HG02885 (cell line): ENCODE measurements around the gene CSPG5.

ENCODE experiments used
- ATAC-seq: cut with Tn5 transposase; IDR thresholded peaks from one replicate; pipeline ENCODE4 v1.9.1; 2021; ENCODE audit warnings: mild to moderate bottlenecking; ENCODE audit not compliant: unreplicated experiment, poor library complexity

Gene CSPG5

DNA sequence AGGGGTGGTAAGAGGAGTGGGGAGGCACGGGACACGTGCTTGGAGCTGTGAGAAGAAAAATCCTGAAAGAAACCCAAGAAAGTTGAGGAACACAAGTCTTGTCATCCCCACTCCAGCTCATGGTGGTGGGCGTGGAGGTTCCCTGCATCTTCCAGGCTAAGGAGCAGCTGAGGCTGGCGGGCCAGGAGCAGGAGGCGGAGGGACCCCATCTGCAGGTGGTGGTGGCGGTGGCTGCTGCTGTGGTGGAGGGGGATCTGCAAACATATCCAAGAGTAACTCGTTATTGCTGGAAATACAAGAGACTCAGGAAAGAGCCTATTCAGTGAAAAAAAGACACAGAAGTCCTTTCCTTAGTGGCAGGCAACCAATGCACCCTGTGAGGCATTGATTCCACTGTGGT is 9.4 kb upstream of the CSPG5 start:
- ATAC-seq, result no peak

DNA sequence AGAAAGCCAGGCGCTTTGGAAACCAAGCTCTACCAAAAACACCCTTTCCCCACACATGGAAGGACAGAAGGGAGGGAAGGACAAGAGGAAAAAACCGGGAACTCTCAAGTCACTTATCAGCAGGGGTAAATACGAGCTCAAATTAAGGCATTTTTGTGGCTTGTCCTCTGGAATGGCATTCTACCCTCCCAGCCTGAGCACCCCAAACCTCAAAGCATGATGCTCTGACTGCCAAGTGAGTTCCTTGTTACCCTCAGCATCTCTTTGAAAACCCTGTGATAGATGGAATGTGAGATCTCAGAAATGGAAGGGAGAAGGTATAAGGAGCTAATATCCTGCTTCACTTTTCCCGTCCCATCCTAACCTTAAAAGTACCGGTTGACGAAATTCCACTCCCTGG is 8.1 kb upstream of the CSPG5 start:
- ATAC-seq, result no peak

DNA sequence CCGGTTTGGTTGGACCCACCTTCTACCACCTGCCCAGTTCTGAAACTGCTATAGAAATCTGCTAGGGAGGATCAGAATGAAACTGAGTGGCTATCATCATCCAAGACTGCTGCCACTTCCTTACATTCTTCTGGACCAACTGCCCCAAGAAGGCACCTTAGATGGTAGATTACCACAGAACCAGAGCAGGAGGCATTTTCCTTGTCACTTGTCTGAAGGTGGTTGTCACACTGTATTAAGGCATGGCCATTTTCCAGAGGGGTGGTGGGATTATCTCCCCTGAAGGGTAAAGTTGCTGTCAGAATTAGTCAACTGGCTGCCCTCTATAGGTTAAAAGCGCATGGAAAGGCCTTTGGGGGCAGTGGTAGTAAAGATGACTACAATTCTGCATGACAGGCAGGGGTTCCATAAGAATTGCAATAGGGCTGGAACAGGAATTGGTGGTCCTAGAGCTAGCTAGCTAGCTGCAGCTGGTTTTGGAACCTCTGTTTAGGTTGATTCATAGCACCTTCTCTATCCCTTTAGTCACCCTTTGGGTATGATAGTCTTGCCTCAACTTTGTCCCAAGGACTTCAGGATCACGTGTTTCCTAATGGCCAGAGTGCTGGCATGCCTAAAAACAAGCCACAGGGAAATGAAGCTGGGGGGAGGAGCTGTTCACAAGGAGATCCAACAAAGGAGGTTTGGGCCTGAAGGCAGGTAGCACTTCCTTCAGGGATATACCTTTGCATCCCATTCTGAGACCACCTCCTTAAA is 4.8 kb upstream of the CSPG5 start:
- ATAC-seq, result no peak

DNA sequence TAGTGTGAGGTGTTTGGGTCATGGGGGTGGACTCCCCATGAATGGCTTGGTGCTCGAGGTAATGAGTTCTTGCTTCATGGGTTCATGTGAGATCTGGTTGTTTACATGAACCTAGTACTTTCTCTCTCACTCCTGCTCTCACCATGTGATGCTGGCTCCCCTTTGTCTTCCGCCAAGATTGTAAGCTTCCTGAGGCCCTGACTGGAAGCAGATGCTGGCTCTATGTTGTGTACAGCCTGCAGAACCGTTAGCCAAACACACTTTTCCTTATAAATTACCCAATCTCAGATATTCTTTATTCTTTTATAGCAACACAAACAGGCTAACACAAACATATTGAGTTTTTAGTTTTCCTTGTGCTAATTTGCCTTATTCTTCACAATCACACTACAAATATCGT is 3.2 kb upstream of the CSPG5 start:
- no peak for ATAC-seq

DNA sequence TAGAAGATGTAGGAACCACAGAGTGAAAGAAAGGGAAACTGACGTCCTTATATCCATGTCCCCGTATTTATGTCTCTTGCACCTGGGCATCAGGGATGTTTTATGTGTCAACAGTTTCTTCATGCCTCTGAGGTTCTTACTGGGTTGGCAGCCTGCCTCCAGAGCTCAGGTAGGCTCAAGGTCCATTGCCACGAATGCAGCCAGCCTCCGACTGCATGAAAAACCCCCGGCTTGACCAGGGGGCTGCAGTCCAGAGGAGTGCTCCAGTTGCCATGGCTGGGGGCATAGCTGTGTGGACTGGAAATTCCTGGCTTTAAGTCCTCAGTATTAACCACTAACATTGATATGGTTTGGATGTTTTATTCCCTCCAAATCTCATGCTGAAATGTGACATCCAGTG is 2.8 kb upstream of the CSPG5 start:
- ATAC-seq, result no peak

DNA sequence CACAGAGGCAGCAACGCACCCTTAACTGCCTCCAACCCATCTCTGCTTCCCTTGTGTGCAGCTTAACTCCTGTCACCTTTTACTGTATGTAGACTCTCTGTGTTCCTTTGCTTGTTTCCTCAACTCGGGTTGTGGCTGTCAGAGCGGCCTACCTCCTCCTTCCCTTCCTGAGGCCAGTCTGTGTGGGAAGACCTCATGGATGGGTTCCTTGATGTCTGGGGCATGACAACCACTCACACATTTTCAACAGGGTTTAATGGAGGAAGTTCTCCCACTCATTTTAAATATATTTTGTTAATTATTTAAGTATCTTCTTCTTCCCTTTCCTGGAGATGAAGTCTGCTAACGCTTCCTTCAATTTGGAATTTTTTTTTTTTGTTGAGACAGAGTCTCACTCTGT is 1.8 kb upstream of the CSPG5 start:
- no peak for ATAC-seq

DNA sequence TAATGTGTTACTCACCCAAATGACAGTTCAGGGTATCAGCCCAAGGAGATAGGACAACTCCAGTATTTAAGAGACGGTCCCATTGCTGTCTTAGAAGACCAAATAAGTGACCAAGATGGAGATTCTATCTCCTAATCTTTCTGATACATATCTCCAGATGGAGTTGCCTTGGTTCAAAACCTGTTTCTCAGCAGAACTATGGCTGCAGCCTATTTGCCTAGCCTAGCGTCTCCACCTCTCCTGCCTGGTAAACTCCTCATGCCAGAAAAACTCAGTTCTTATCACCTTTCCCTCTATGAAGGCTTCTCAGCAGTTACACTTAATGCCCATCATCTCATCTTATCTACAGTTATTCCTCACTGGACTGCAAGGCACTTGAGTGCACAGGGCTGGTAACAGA is 1.2 kb upstream of the CSPG5 start:
- no peak for ATAC-seq

DNA sequence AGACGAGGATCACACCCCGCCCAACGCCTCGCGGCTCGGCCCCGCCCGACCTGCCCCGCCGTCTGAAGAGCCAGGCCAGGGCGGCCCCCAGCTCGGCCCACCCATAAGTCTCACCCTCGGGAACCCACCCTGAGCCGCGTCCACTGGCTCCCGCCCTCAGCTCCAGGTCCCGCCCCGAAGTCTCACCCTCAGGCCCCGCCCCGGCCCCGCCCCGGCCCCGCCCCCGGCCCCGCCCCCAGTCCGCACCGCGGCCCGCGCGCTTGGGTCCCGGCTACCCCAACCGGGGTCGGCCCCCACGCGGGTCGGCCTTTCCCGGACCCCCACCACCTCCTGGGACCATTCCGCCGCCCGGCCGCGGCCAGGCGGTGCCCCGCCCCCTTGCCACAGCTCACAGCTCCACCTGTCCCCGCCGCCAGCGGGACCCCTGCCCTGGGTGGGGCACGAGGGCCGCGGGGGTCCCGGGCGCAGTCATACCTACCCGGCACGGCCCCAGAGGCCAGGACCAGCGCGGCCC is 489 bp downstream of the CSPG5 start:
- ATAC-seq, result peak; percentile 59

DNA sequence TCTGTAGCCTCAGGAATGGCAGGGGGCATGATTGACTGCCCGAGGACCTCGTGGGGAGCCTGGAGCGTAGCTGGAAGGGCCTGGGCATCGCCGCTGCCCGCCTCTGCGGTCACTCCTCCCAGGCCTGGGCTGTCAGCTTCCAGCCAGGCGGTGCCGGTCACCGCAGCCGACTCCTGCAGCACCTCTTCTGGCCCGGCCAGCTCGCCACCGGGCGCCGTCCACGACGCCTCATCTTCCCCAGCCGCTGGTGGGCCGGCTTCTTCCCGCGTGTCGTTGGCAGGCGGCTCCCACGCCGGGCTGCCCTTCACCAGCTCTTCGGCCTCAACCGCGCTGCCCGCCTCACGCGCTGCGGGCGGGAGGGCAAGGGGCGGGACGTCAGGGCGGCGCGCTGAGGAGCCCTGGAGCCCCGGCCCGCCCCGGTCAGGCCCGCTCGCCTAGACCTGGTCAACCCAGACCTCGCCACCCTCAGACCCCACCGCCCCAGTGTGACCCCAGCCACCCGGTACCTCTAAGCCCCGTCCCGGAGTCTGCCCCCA is 1.0 kb downstream of the CSPG5 start:
- peak; percentile 13 for ATAC-seq

DNA sequence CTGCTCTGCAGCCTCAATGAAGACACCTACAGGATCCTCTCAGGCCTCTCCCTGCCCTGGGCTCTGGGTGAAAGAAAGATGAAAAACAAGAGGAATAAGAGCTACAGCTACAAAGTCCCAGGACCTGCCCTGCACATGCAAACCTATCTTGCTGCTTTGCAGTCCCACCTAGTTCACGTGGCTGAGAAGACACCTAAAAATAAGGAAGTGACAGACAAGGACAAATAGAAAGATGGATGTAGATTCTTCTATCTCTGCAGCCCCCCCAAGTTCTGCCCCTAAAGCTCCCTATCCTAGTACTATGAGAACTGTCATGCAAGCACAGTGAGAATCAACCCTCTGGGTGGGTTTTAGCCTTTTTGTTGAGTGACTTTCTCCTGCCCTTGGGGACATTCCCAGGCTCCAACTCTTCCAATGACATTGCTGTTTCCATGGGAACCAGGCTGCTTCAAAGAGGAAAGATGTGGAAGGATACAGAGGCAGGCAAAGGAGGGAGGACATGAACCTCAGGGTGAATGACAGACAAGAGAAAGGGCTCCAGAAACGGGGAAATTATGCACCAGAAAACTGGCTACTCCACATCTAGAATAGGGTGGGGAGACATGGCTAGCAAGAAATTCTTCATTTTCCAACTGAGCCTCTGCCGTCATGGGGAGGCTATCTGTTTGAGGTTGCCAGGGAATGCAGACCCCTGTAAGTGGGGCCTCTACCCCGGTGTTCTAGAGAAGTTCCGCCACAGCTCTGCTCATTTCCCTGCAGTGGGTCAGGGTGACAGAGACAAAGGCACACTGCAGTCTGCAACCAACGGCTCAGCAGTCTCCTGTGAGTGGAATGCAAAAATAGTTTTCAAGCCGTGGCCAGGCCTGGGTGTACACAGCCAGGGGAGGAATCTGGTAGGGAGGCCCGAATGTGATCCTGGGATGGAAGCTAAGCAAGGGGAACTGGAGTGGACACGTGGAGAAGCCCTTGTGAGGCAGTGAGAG is 5.2 kb downstream of the CSPG5 start:
- ATAC-seq, result no peak

DNA sequence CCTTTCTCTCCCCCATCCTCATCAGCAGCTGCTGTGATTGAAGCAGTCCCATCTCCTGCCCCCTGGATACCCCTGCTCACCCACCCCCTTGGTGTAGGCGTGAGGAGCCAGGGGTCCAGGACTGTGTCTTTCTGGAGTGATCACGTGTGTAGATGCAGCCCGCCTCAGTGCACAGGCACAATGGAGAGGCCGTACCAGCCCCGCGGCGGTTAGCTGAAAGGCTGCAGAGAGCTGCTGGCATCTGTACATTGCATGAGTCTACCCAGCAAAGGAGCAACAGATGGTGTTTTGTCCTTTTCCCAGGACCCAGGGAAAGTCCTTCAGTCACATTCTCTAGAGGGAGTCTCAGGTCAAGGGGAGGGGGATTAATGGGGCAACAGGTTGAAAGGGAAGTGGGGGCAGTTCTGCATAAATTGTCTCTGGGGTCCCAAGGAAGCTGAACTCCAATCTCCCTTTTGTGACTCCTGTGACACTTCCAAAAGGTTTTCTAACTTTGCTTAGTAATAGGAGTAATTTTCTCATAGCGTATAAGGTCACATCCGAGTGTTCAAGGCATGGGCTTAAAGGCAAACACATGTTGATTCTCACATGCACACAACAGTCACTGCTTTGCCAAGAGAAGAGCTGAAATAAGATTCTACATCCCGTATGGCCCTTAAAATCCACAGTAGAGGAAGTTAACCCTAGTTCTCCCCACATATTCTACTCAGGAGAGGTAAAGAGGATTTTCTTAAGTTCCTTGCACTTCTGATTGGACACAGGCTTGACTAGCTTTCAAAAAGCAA is 7.1 kb downstream of the CSPG5 start:
- no peak for ATAC-seq

DNA sequence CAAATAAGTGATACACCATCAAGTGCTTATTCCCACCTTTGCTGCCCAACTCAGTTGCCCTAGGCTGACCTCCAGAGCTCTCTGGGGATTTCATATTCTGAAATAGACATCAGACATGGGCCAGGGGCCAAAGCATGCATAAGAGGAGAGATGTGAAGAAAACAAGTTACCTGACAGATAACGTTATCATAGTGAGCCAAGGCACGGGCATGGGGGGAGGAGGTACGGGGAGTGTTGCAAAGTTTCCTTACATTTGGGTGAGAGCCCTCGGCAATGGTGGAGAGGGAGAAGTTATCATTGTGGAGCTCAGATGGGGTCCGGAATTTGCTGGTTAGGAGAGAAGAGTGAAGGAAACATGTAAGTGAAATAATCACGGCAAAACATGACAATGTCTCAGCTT is 9.8 kb downstream of the CSPG5 start:
- no peak for ATAC-seq

DNA sequence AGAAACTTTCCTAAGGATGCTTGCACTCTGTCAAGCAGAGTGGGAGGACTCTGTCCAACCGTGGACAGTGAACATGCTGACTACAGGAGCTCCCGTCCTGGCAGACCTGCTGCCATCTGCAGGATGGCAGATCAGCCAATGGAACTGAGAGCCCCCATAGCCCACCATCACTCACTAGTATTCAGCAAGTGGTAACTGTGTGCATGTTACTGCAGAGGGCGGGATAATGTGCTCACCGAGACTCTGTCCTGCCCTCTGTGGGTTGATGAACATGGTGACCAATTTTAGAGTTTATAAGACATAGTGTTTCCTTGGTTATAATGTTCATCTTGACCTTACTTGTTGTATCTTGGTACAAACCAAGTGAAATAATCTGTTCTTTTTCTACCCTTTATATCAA is 11.5 kb downstream of the CSPG5 start:
- no peak for ATAC-seq

DNA sequence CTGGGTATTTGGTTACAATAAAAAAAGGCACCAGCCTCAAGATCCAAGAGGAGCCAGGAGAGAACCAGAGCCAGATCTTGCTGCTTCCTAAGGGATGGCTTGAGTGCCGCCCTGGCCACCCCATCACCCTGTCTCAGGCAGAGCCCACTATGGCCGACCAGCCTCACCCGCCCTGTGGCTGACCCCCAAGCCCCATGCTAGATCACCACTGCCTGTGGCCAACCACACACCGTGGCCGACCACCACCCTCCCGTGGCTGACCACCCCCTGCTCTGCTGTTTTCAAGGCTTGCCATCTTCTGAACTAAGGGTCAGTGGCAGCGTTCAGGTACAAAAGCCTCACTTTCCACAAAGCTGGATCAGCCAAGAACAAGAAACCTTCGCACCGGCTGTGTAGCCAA is 12.0 kb downstream of the CSPG5 start:
- no peak for ATAC-seq

DNA sequence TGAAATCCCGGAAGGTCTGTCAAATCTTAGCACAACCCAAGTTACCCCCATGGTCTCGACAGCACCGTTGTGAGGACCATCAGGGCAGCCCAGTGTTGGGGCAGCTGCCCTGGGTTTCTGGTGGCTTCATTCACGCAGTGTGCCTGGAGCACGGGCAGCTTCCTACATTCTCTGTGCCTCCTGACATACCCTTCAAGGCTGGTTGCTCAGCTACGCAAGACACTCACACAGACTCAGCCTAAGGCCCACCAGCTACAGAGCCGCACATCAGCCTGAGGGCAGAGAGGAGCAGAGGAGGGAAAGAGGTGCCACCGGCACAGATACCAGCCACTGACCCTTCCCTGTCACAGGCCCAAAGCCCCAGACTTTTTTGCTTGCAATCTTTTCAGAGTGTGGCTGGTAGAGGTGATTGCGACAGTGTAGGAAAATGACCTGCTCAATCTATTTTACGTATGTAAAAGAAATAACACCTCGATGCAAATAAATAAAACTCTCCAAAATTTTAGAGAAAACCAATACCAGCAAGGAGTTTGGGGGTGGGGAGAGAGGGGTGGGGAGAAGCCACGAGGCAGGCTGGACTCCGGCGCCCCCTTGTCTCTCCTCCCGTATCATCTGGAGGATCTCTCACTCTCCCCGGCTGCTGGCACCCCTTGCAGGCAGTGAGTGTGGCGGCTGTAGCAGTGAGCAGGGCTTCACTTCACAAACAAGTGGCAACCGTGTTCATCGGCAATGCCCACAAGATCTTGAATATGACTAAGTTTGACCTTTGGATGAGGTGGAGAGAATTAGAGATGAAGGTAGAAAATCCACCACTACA is 12.7 kb downstream of the CSPG5 start:
- no peak for ATAC-seq

DNA sequence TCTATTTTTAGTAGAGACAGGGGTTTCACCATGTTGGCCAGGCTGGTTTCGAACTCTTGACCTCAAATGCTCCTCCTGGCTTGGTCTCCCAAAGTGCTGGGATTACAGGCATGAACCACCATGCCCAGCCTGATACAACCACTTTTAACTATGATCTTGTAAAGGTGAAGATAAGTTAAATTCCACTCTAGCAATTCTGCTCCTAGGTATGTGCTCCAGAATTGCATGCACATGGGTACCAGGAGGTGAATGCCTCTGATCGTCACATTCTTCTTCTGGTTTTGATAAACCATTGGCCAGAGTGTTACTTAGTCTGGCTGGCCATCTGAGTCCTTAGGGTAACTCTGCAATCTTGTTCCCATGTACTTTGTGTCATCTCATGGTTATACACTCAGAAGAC is 22.3 kb downstream of the CSPG5 start:
- no peak for ATAC-seq

DNA sequence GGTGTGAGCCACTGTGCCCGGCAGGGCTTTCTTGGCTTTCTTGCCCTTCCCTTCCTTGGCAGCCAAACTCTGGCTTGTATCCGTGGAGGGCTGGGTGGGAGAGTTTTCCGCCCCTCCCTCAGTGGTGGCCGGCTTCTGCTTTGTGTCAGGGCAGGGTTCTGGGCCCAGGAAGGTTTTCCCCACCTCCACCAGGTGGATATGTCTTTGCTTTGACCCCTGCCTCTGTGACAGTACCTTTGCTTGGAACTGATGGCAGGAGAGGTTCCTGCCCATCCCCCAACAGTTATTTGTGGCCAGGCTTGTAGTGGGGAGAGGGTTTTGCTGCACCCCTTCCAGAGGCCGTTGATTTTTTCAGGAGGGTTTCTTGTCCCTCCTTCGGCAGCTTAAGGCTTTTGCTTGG is 24.3 kb downstream of the CSPG5 start:
- ATAC-seq, result no peak

DNA sequence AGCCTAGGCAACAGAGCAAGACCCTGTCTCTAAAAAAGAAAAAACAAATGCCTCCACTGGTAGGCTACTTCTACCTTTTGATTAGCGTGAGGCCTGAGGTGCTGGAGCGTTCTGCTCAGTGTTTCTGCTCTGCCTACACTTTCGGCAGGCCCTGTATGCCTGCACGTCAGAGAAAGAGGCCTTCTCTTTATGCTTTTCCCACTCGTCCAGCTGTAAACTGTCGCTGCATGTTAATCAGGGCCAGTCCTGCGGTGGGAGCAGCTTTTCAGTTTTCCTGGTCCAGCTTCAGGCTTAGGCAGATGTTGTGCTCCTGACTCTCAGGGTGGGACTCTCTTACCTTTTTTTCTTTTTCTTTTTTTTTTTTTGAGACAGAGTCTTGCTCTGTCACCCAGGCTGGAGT is 25.3 kb downstream of the CSPG5 start:
- no peak for ATAC-seq

DNA sequence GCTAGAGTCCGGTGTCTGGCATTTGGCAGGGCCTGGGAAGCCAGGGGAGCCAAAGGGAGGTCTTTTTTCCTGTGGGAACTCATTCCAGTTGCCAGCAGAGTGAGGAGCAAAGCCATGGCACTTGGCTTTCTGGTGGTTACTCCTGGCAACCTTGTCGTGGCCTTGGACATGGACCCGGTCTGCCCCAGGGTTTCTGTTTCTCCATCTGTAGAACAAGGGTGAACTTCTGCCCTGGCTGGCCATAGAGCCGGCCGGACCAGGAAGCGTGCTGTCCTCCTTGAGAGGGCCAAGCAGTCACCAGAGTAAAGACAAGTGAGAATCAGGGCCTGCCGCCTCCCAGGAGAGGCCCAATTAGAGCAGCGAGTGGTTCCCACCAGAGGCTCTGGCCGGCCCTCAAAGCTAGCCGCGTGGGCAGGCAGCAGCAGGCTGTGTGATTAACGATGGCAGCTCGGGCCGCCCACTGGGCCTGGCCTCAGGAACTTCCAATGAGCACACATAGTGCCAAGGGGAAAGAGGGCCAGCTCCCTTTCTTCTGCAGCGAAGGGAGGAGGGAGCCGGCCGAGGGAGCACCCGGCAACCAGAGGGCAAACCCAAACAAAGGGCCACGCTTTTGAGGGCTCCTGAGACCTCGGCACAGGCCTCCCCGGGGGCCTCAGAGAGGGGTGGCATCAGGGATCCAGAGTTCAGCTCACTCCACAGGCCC is 36.0 kb downstream of the CSPG5 start:
- no peak for ATAC-seq
